IPS-18c (cell line): ENCODE results near the gene IFT52.
"Not testable (repeated sequence)": the region's sequence is repeated elsewhere in the genome, so short reads cannot be mapped to it uniquely, and the experiment has no call there.

Experiments
- H3K4me3 ChIP-seq: 2 replicates; pipeline ENCODE4 v1.7.0; 2013; ENCODE audit warnings: low read depth, mild to moderate bottlenecking, low read length, moderate library complexity; ENCODE audit not compliant: insufficient read depth
- H3K9me3 ChIP-seq: one replicate; pipeline ENCODE4 v1.6.1; 2013; ENCODE audit warnings: mild to moderate bottlenecking, low read length, moderate library complexity; ENCODE audit not compliant: control insufficient read depth, insufficient read depth

Gene IFT52

DNA sequence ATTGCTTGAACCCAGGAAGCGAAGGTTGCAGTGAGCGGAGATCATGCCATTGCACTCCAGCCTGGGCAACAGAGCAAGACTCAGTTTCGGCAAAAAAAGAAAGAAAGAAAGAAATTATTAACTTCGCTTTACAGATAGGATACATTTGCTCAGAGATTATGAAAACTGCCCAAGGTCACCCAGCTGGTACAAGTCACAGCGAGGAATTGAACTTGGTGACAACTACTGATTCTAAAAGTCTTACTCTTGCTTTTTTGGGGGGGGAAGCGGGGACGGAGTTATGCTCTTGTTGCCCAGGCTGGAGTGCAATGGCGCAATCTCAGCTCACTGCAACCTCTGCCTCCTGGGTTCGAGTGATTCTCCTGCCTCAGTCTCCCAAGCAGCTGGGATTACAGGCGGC, 2.2 kb upstream of the IFT52 start:
- H3K9me3 ChIP-seq = not testable (repeated sequence)

GRCh38 chr20:43590036-43590391, 723 bp upstream of the IFT52 start:
- peak overlapping the region; percentile 93 for H3K4me3 ChIP-seq
- H3K9me3 ChIP-seq = no peaks in the 10 kb centered on the region

More for the DNA sequence above, 2.2 kb upstream of the IFT52 start:
- H3K4me3 ChIP-seq = not testable (repeated sequence)

DNA sequence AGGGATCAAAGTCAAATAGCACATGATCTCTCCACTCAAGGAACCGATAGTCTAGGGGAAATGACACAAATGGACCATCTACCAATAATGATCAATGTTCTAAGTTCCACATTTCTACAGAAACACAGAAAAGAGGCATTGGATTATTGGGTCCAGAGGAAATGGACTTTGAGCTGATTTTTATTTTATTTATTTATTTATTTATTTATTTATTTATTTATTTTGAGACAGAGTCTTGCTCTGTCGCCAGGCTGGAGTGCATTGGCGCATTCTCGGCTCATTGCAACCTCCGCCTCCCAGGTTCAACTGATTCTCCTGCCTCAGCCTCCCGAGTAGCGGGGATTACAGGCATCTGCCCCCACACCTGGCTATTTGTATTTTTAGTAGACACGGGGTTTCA, 11.2 kb downstream of the IFT52 start:
- not testable (repeated sequence) for H3K4me3 ChIP-seq, H3K9me3 ChIP-seq

DNA sequence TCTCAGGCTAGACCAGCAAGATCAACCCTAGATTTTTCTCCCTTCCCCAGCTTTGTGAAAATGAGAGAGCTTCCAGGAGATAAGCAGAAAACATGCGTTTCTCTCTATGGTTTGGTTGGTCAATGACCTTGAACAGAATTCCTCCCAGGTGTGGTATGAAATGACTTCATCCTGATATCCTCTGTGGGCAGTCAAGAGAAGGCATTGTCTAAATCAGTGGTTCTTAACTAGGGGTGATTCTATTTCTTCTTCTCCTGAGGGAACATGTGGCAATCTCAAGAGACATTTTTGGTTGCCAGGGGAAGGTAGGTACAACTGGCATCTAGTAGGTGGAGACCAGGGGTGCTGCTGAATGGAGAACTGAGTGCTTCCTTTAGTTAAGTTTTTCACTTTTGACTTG, 12.4 kb downstream of the IFT52 start:
- Histone ChIP-seq H3K9me3 (no peaks in the 10 kb centered on the region), H3K4me3 (no peak overlapping the region)

- H3K4me3 ChIP-seq = no peak overlapping the region
These were observed 15.0 kb downstream of the IFT52 start for GRCh38 chr20:43605715-43606114.

DNA sequence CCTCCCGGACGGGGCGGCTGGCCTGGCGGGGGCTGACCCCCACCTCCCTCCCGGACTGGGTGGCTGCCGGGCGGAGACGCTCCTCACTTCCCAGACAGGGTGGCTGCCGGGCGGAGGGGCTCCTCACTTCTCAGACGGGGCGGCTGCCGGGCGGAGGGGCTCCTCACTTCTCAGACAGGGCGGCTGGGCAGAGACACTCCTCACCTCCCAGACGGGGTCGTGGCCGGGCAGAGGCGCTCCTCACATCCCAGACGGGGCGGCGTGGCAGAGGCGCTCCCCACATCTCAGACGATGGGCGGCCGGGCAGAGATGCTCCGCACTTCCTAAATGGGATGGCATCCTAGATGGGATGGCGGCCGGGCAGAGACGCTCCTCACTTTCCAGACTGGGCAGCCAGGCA, 16.5 kb downstream of the IFT52 start:
- H3K9me3 ChIP-seq, H3K4me3 ChIP-seq: not testable (repeated sequence)

More at GRCh38 chr20:43605715-43606114, 15.0 kb downstream of the IFT52 start:
- no peaks in the 10 kb centered on the region for H3K9me3 ChIP-seq

DNA sequence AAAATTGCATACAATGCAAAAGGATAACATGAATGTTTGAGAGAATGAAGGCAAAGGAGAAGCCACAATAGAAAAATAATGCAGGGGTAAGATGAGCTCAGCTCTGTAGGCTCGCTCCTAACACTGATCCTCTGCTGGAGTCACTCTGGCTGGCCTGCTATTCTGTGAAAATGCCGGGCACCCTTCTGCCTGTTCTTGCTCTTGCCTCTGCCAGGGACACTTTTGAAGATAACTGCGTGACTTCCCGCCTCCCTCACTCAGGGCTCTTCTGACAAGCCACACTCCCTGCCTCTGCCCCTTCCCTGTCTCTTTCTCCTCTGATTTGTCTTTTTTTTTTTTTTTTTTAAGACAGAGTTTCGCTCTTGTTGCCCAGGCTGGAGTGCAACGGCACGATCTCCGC, 40.9 kb downstream of the IFT52 start:
- Histone ChIP-seq H3K9me3 (no peaks in the 10 kb centered on the region), H3K4me3 (no peak overlapping the region)

DNA sequence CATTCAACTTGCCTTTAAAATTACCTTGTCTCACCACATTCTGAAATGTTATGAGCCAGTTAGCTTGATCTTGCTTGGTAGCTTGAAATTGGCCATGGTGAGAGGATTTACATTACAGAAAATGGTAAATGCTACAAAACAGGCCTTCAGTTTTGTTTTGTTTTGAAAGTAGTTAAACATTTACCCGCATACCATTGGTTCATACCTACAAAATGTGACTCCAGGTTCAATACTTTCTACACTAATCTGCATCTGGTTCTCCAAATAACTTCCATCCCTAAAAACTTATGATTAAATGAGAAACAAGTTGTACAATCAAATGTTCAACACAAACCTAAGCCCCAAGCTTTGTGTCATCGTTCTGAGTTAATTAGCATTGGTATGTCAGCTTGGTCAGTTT, 45.7 kb downstream of the IFT52 start:
- Histone ChIP-seq H3K9me3 (no peaks in the 10 kb centered on the region), H3K4me3 (no peak overlapping the region)

DNA sequence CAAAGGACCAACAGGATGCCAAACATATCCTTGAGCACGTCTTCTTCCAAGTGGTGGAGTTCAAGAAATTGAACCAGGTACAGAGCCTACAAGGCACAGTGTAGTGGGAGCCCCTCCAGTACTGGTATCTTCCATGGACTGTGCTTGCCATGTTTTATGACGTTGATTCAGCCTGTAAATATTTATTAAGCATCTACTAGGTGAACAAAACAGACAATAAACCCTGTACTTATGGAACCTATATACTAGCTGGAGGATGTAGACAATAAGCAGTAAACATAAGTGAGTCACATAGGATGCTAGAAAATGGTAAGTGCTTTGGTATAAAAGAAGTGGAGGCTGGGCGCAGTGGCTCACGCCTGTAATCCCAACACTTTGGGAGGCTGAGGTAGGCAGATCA, 51.8 kb downstream of the IFT52 start:
- Histone ChIP-seq H3K9me3 (no peaks in the 10 kb centered on the region), H3K4me3 (no peak overlapping the region)

GRCh38 chr20:43650997-43651525, 60.3 kb downstream of the IFT52 start:
- H3K9me3 ChIP-seq = no peaks in the 10 kb centered on the region
- no peak overlapping the region for H3K4me3 ChIP-seq

DNA sequence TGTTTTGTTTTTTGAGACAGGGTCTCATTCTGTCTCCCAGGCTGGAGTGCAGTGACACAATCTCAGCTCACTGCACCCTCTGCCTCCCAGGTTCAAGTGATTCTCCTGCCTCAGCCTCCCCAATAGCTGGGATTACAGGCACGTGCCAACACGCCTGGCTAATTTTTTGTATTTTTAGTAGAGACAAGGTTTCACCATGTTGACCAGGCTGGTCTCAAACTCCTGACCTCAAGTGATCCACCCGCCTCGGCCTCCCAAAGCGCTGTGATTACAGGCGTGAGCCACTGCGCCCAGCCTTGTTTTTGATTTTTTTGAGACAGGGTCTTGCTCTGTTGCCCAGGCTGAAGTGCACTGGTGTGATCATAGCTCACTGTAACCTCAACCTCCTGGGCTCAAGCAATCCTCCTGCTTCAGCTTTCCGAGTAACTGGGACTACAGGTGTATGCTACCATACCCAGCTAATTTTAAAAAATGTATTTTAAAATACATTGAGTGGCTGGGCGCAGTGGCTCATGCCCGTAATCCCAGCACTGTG, 61.0 kb downstream of the IFT52 start:
- H3K9me3 ChIP-seq, H3K4me3 ChIP-seq: not testable (repeated sequence)

DNA sequence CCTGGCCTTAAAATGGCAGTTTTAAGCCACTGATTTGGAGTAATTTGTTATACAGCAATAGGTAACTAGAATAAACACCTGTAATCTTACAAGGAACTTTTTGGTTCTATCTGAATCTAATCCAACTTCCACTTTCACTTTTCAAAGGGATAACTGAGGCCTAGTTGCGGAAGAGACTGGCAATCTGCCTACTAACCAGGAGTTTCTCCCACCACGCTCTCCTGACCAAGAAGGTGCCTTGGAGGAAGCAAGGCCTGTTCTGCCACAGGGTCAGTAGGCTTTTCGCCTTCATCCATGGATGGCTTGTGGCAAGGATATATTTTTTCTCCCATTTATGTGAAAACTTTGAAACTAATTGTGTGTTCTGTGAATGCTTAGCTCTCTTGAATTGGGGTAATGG, 63.2 kb downstream of the IFT52 start:
- Histone ChIP-seq H3K4me3 (no peak overlapping the region), H3K9me3 (no peaks in the 10 kb centered on the region)

DNA sequence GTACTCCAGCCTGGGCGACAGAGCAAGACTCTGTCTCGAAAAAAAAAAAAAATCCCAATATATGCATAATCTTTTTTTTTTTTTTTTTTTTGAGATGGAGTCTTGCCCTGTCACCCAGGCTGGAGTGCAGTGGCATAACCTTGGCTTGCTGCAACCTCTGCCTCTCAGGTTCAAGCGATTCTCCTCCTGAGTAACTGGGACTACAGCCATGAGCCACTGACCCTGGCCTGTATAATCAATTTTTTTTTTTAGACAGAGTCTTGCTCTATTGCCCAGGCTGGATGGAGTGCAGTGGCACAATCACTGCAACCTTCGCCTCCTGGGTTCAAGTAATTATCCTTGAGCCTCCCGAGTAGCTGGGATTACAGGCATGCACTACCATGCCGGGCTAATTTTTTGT, 64.4 kb downstream of the IFT52 start:
- H3K4me3 ChIP-seq, H3K9me3 ChIP-seq: not testable (repeated sequence)

DNA sequence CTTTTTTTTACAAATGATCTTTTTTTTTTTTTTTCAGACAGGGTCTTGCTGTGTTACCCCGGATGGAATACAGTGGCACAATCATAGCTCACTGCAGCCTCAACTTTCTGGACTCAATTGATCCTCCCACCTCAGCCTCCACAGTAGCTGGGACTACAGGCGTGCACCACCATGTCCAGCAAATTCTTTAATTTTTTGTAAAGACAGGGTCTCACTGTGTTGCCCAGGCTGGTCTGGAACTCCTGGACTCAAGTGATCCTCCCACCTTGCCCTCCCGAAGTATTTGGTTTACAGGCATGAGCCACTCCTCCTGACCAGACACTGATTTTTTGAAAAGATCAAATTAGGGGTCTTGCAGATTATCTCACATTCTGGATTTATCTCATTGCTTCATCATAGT, 65.2 kb downstream of the IFT52 start:
- Histone ChIP-seq H3K4me3 (no peak overlapping the region), H3K9me3 (no peaks in the 10 kb centered on the region)

DNA sequence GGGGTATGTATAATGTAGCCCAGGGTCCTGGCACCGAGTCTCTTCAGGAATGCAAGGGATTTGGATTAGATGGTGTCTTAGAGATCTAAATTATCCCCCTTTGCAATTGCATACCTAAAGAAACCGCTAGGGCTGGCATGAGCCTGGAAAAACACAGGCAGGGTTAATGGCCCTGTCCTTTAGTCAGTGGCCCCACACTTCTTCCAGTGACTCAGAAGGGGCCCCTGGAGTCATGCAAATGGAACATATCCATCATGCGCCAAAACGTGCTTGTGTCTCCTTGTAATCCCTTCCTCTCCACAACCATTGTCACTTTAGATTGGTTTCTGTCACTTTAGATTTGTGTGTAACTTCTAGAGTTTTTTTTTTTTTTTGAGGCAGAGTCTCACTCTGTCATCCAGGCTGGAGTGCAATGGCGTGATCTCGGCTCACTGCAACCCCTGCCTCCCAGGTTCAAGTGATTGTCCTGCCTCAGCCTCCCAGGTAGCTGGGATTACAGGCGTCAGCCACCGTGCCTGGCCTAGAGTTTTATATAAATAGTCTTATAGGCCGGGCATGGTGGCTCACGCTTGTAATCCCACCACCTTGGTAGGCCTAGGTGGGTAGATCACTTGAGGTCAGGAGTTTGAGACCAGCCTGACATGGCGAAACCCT, 67.5 kb downstream of the IFT52 start:
- H3K4me3 ChIP-seq = peak overlapping the region; percentile 89
- no peaks in the 10 kb centered on the region for H3K9me3 ChIP-seq

GRCh38 chr20:43658723-43659419, 68.1 kb downstream of the IFT52 start:
- no peaks in the 10 kb centered on the region for H3K9me3 ChIP-seq
- H3K4me3 ChIP-seq = no peak overlapping the region

DNA sequence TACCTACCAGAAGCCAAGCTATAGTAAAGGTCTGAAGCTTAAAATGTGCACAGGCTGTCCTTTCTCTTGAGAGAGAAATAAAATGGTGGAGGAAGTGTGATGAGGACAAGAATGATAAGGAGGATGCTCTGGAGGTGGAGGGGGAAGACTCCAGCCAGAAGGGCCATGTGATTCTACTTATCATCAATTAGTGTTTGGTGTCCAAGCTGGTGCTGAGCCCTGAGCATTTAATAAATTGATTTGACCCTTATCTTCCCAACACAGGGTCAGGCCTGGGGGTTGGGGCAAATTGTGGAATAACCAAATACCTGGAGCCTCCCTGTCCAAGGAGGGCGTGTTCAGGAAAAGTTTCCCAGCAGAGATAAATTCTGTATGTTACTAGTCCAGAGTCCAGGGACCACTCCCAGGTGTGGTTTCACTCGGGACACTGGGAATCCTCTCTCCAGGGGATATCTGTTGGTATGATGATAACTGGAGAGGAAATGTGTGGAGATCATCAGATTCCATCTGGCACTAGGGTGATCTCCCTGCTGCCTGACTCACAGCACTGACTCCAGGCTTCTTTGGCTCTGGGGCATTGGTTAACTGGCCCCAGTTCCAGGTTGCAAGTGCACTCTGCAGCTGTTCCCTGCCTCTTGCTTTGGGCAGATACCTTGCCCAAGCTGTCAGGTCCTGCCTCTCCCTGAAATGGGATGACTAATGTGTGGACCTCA, 72.4 kb downstream of the IFT52 start:
- no peaks in the 10 kb centered on the region for H3K9me3 ChIP-seq

More for the DNA sequence above, 72.4 kb downstream of the IFT52 start:
- no peak overlapping the region for H3K4me3 ChIP-seq
